Renal cortex interstitium (tissue), 3 donors: ENCODE measurements around the gene MGST3. TPM values are rescaled to one million over a fixed set of nuclear protein-coding genes. Genes with fewer than 3 reads are reported as not detected.

Experiments
- polyA plus RNA-seq, 3 donors: library from polyadenylated mRNA; unstranded; fragments of 120-200 nt; gene quantifications; one replicate each; pipeline ENCODE4 v1.2.1, GENCODE V29; 2013; ENCODE audit not compliant: insufficient read length in 3 of 3

The MGST3 gene
- polyA plus RNA-seq, 3 donors, result 196 to 221 (median 202) TPM

Other genes with a start within 250 kb of the MGST3 start
- gene RXRG, start 186.1 kb upstream of the MGST3 start, polyA plus RNA-seq, result 1 to 10 TPM in 2 of 3 donors, under 1 TPM in 1; 0.98 to 2.5 (median 2.1) TPM
- gene LRRC52, start 87.2 kb upstream of the MGST3 start, polyA plus RNA-seq, result not detected
- gene ALDH9A1, start 67.3 kb downstream of the MGST3 start, polyA plus RNA-seq, result 100 to 1,000 TPM in 2 of 3 donors, 10 to 100 TPM in 1; 93.0 to 131 (median 115) TPM
- 100 to 1,000 TPM; 151 to 180 (median 168) TPM for gene TMCO1, start 137.6 kb downstream of the MGST3 start, polyA plus RNA-seq
- 10 to 100 TPM; 21.1 to 24.7 (median 24.1) TPM for gene UCK2, start 196.4 kb downstream of the MGST3 start, polyA plus RNA-seq